WTC11 (cell line): Measurements from ENCODE around the gene GALR3. TPM values are rescaled to one million over a fixed set of nuclear protein-coding genes. Genes with fewer than 3 reads are reported as not detected.
A peak's percentile ranks its signal among the peaks of the same experiment; 100 is the strongest.

Experiments
- ATAC-seq: fragments of 200-7000 bp; cut with Tn5 transposase; 2 replicates; pipeline ENCODE4 v1.10.0; 2021; ENCODE audit warnings: mild to moderate bottlenecking, moderate library complexity
- CTCF ChIA-PET: fragments of 300-600 bp; sonication (Branson Sonifier 250); formaldehyde crosslinking; loops from one replicate; lab custom pipeline; 2021; ENCODE audit warnings: antibody characterized with exemption; lab: Charles Lee
- POLR2A ChIA-PET: fragments of 350-600 bp; sonication (Branson Sonifier 250); formaldehyde crosslinking; loops from one replicate; lab custom pipeline; 2021; ENCODE audit warnings: antibody characterized with exemption; lab: Charles Lee
- DNase-seq: peaks from one replicate; pipeline ENCODE4 v3.0.0; 2021; ENCODE audit warnings: low spot score
- H3K27ac Mint-ChIP-seq: 2 replicates; pipeline ENCODE4 v1.8.0; 2021; ENCODE audit warnings: mixed read lengths
- H3K27me3 Mint-ChIP-seq: 2 replicates; pipeline ENCODE4 v1.8.0; 2021; ENCODE audit warnings: low read depth, mild to moderate bottlenecking, moderate library complexity, mixed read lengths
- H3K36me3 Mint-ChIP-seq: 2 replicates; pipeline ENCODE4 v1.8.0; 2021; ENCODE audit warnings: mixed read lengths
- H3K4me1 Mint-ChIP-seq: 2 replicates; pipeline ENCODE4 v1.8.0; 2022; ENCODE audit warnings: mixed read lengths
- H3K4me3 Mint-ChIP-seq: 2 replicates; pipeline ENCODE4 v1.8.0; 2021; ENCODE audit warnings: mild to moderate bottlenecking, moderate library complexity, mixed read lengths
- H3K9me3 Mint-ChIP-seq: 2 replicates; pipeline ENCODE4 v1.8.0; 2021; ENCODE audit warnings: mixed read lengths
- CTCF ChIP-seq: fragments of 200-600 bp; IDR thresholded peaks from 2 replicates; pipeline ENCODE4 v1.8.0; 2022; ENCODE audit warnings: antibody characterized with exemption
- EMX1 ChIP-seq: fragments of 250-450 bp; sonication (Bioruptor Pico); IDR thresholded peaks from 2 replicates; pipeline ENCODE4 v1.8.0; 2021; ENCODE audit warnings: mild to moderate bottlenecking
- ESRRA ChIP-seq: sonication (generic); formaldehyde crosslinking; IDR thresholded peaks from 2 replicates; pipeline ENCODE4 v1.8.1; 2022; ENCODE audit warnings: mild to moderate bottlenecking, missing genetic modification reagents, borderline replicate concordance
- FOXK1 ChIP-seq: sonication (generic); formaldehyde crosslinking; IDR thresholded peaks from 2 replicates; pipeline ENCODE4 v1.8.0; 2022; ENCODE audit warnings: mild to moderate bottlenecking, moderate library complexity, missing genetic modification reagents
- GABPB1 ChIP-seq: sonication (generic); formaldehyde crosslinking; IDR thresholded peaks from 2 replicates; pipeline ENCODE4 v1.8.1; 2023; ENCODE audit warnings: mild to moderate bottlenecking, missing genetic modification reagents
- MAX ChIP-seq: sonication (generic); formaldehyde crosslinking; IDR thresholded peaks from 2 replicates; pipeline ENCODE4 v1.8.0; 2022; ENCODE audit warnings: mild to moderate bottlenecking, missing genetic modification reagents
- SP1 ChIP-seq: sonication (generic); formaldehyde crosslinking; conservative IDR thresholded peaks from 2 replicates; pipeline ENCODE4 v1.8.1; 2022; ENCODE audit warnings: missing genetic modification reagents
- TCF7 ChIP-seq: sonication (generic); formaldehyde crosslinking; IDR thresholded peaks from 2 replicates; pipeline ENCODE4 v1.8.0; 2022; ENCODE audit warnings: mild to moderate bottlenecking, low read depth, missing genetic modification reagents, moderate library complexity
- ZBTB21 ChIP-seq: sonication (generic); formaldehyde crosslinking; IDR thresholded peaks from 2 replicates; pipeline ENCODE4 v1.8.1; 2023; ENCODE audit warnings: mild to moderate bottlenecking, missing genetic modification reagents, borderline replicate concordance
- ZNF219 ChIP-seq: sonication (generic); formaldehyde crosslinking; IDR thresholded peaks from 2 replicates; pipeline ENCODE4 v1.8.0; 2023; ENCODE audit warnings: missing genetic modification reagents, mild to moderate bottlenecking, borderline replicate concordance
- ZNF416 ChIP-seq: fragments of 250-450 bp; sonication (Bioruptor Pico); IDR thresholded peaks from 2 replicates; pipeline ENCODE4 v1.9.0; 2021; ENCODE audit warnings: mild to moderate bottlenecking, inconsistent platforms
- ZNF512 ChIP-seq: sonication (generic); formaldehyde crosslinking; IDR thresholded peaks from 2 replicates; pipeline ENCODE4 v1.8.1; 2022; ENCODE audit warnings: missing genetic modification reagents, borderline replicate concordance
- total RNA-seq: library from RNA; stranded (reverse); gene quantifications from 3 replicates; pipeline ENCODE4 v1.2.3, GENCODE V29; 2021
- TF ChIP-seq, protein P1 (sequence below): sonication (generic); formaldehyde crosslinking; IDR thresholded peaks from 2 replicates; pipeline ENCODE4 v1.8.1; 2023; ENCODE audit warnings: mild to moderate bottlenecking, missing genetic modification reagents
- TF ChIP-seq, protein P2 (sequence below): sonication (generic); formaldehyde crosslinking; IDR thresholded peaks from 2 replicates; pipeline ENCODE4 v1.8.1; 2022; ENCODE audit warnings: mild to moderate bottlenecking, missing genetic modification reagents, moderate library complexity, borderline replicate concordance

Gene GALR3
- total RNA-seq, 1 experiment from 2014 or later, result 0.79 TPM

- TF ChIP-seq SP1 (CRISPR knock-in tag), result peak; percentile 60
- peak; percentile 66 for TF ChIP-seq GABPB1 (CRISPR knock-in tag)
- TF ChIP-seq MAX, result peak; percentile 72
- TF ChIP-seq ESRRA (CRISPR knock-in tag), result no peak
- TF ChIP-seq, protein P1, sequence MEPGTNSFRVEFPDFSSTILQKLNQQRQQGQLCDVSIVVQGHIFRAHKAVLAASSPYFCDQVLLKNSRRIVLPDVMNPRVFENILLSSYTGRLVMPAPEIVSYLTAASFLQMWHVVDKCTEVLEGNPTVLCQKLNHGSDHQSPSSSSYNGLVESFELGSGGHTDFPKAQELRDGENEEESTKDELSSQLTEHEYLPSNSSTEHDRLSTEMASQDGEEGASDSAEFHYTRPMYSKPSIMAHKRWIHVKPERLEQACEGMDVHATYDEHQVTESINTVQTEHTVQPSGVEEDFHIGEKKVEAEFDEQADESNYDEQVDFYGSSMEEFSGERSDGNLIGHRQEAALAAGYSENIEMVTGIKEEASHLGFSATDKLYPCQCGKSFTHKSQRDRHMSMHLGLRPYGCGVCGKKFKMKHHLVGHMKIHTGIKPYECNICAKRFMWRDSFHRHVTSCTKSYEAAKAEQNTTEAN, result 0 out of 2 replicates have a peak, but pooled peaks have one; percentile 23
- TF ChIP-seq, all 79 proteins: peak for 21
Measured at GRCh38 chr22:37804881-37805809, 18.0 kb upstream of the GALR3 start (continued).

GRCh38 chr22:37805810-37806277 lies 17.3 kb upstream of the GALR3 start:
- H3K27me3 Mint-ChIP-seq, result peaks cover 70% of the 10 kb centered on the region
- H3K27ac Mint-ChIP-seq, result peak overlapping the region; percentile 12; the same call in 1 of the 2 replicates
- H3K9me3 Mint-ChIP-seq, result no peaks in the 10 kb centered on the region
- H3K4me1 Mint-ChIP-seq, result peaks cover 41% of the 10 kb centered on the region
- H3K36me3 Mint-ChIP-seq, result no peaks in the 10 kb centered on the region
- peak overlapping the region; percentile 84 for H3K4me3 Mint-ChIP-seq
- no peak for DNase-seq
- CTCF ChIA-PET, result interaction anchor here (1.1 kb wide), 1 partner anchor 12 kb away, joined by 5 read pairs; no protein-coding TSS in a partner anchor
- TF ChIP-seq, protein P2, sequence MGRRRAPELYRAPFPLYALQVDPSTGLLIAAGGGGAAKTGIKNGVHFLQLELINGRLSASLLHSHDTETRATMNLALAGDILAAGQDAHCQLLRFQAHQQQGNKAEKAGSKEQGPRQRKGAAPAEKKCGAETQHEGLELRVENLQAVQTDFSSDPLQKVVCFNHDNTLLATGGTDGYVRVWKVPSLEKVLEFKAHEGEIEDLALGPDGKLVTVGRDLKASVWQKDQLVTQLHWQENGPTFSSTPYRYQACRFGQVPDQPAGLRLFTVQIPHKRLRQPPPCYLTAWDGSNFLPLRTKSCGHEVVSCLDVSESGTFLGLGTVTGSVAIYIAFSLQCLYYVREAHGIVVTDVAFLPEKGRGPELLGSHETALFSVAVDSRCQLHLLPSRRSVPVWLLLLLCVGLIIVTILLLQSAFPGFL (CRISPR knock-in tag), result no peak
- TF ChIP-seq, all 79 proteins: peak for 0
- POLR2A ChIA-PET, result interaction anchor here (0.6 to 1.1 kb wide), 3 partner anchors 12 to 62 kb away, joined by 5 to 6 read pairs (median 5); partner anchors contain the start of gene ANKRD54
- ATAC-seq, result no peak

DNA sequence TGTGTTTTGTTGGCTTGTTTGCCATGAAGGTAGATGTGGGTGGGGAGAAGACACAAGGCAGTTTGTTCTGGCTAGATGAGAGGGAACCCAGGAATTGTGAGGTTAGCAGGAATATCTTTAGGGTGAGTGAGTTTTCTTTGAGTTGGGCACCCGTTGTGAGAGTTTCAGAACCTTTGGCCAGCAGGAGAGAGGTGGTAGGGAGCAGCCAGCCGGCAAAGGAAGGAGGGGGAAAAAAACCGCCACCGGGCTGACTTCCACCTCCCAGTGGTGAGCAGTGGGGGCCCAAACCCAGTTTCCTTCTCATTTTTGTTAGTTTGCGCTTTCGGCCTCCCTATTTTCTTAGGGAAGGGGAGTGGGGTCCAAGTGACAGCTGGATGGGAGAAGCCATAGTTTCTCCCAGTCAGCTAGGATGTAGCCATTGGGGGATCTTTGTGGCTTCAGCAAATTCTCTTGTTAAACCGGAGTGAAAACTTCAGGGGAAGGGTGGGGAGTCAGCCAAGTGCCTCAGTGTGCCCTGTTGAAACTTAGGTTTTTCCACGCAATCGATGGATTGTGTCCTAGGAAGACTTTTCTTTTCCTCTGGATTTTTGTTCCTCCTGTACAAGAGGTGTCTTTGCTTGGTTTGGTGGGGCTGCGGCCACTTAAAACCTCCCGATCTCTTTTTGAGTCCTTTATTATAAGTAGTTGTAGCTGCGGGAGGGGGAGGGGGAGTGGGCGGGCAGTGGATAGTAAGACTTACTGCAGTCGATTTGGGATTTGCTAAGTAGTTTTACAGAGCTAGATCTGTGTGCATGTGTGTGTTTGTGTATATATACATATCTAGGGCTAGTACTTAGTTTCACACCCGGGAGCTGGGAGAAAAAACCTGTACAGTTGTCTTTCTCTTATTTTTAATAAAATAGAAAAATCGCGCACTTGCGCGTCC lies 16.5 kb upstream of the GALR3 start:
- Mint-ChIP-seq H3K36me3 (no peaks in the 10 kb centered on the region), H3K27ac (peak overlapping the region; percentile 60; the same call in 1 of the 2 replicates), H3K9me3 (no peaks in the 10 kb centered on the region), H3K4me1 (peaks cover 41% of the 10 kb centered on the region), H3K4me3 (peak overlapping the region; percentile 84), H3K27me3 (peaks cover 64% of the 10 kb centered on the region)
- DNase-seq, result peak; percentile 36
- 0 out of 2 replicates have a peak, but pooled peaks have one; percentile 27 for TF ChIP-seq EMX1
- TF ChIP-seq, protein P2 (CRISPR knock-in tag), result no peak
- ATAC-seq, result no peak
- ChIA-PET POLR2A (interaction anchor here (0.6 to 3.3 kb wide), 3 partner anchors 12 to 646 kb away, joined by 3 to 42 read pairs (median 6); no protein-coding TSS in a partner anchor), CTCF (interaction anchor here (1.1 to 4.0 kb wide), 9 partner anchors 12 to 200 kb away, joined by 3 to 79 read pairs (median 10); partner anchors contain the start of genes ANKRD54 and GALR3)

GRCh38 chr22:37807410-37808293 lies 15.5 kb upstream of the GALR3 start, which contains the start of gene GCAT:
TSS of gene GCAT (plus strand) at chr22:37807934. CDS start at chr22:37807968, 34 bp downstream.
- ATAC-seq (peak; percentile 87), DNase-seq (peak; percentile 98)
- peaks cover 59% of the 10 kb centered on the region for H3K27me3 Mint-ChIP-seq
- ChIA-PET POLR2A (interaction anchor here (0.6 to 3.3 kb wide), 9 partner anchors 11 to 1372 kb away, joined by 3 to 42 read pairs (median 4); partner anchors contain the start of gene ANKRD54), CTCF (interaction anchor here (0.6 to 4.0 kb wide), 21 partner anchors 11 to 374 kb away, joined by 3 to 79 read pairs (median 4); partner anchors contain the start of genes ANKRD54 and GALR3)
- H3K4me3 Mint-ChIP-seq, result peak within 1 kb of the TSS; percentile 84
- no peaks in the 10 kb centered on the region for H3K9me3 Mint-ChIP-seq
- no peaks in the 10 kb centered on the region for H3K36me3 Mint-ChIP-seq
- peaks cover 41% of the 10 kb centered on the region for H3K4me1 Mint-ChIP-seq
- no peak within 1 kb of the TSS for H3K27ac Mint-ChIP-seq
- TF ChIP-seq ZNF512 (CRISPR knock-in tag) (no peak), FOXK1 (CRISPR knock-in tag) (peak; percentile 86), SP1 (CRISPR knock-in tag) (peak; percentile 89), TCF7 (CRISPR knock-in tag) (no peak), ZNF416 (CRISPR knock-in tag) (peak; percentile 79; the same call in 1 of the 2 replicates), CTCF (no peak), ZBTB21 (CRISPR knock-in tag) (0 out of 2 replicates have a peak, but pooled peaks have one; percentile 24), ZNF219 (no peak)
